Measurements from ENCODE around the gene FIGLA. TPM values are rescaled to one million over a fixed set of nuclear protein-coding genes. Genes with fewer than 3 reads are reported as not detected.

The FIGLA gene
- total and polyA plus RNA-seq, 2 of the 8 experiments (the other 6 are each of a cell fraction or from before 2014, with no cell fraction given) = not detected

GRCh38 chr2:70733646-70734180 is 56.7 kb downstream of the FIGLA start:
- Histone ChIP-seq H3K4me2 (ENCODE audit: insufficient read depth in 1 of 2, low read depth in 2 of 2, low read length in 2 of 2) (peak overlapping the region; percentile 62 to 71), H3K18ac (ENCODE audit: extremely low read depth, low read length) (peak overlapping the region; percentile 53; the same call in 1 of the 2 replicates), H3K79me1 (ENCODE audit: low read depth, low read length) (peaks cover 34% of the 10 kb centered on the region), H3K23ac (ENCODE audit: insufficient read length) (no peak overlapping the region), H2BK15ac (ENCODE audit: low read length) (no peak overlapping the region), H3K9me3 (ENCODE audit: insufficient read depth in 2 of 2, low read depth in 1 of 2, low read length in 1 of 2) (no peaks in the 10 kb centered on the region), H4K5ac (ENCODE audit: insufficient read length, low read depth, low read length) (peak overlapping the region; percentile 37), H3K4me1 (replicated peaks in 1 of 4; ENCODE audit: control insufficient read depth in 3 of 4, insufficient read depth in 4 of 4, low read length in 3 of 4) (peaks cover 31 to 55% (median 46%) of the 10 kb centered on the region in 4 experiments), H2BK5ac (ENCODE audit: low read depth, low read length) (peak overlapping the region; percentile 89; the same call in 1 of the 2 replicates), H3K9ac (replicated peaks in 1 of 4; ENCODE audit: extremely low read depth in 1 of 4, low read depth in 3 of 4, low read length in 3 of 4) (peak overlapping the region in 1 of 4 experiments; percentile 38; a peak in 1 of 7 replicates), H4K8ac (ENCODE audit: extremely low read depth, insufficient read depth, low read length) (no peak overlapping the region), H4K20me1 (replicated peaks in 1 of 2; ENCODE audit: control insufficient read depth in 1 of 2, insufficient read depth in 2 of 2, low read length in 2 of 2) (peaks cover under 1 to 16% of the 10 kb centered on the region in 2 experiments), H3K56ac (replicated peaks; ENCODE audit: insufficient read length, low read depth, low read length) (no peak overlapping the region), H2BK120ac (replicated peaks; ENCODE audit: low read depth, low read length) (peak overlapping the region; percentile 31), H2BK20ac (ENCODE audit: low read length) (peak overlapping the region; percentile 15; the same call in 1 of the 2 replicates), H3K4ac (replicated peaks; ENCODE audit: insufficient read length, low read depth, low read length) (no peak overlapping the region), H3K79me2 (ENCODE audit: control insufficient read depth in 1 of 2, insufficient read depth in 2 of 2, low read length in 2 of 2) (peaks cover 20 to 77% of the 10 kb centered on the region in 2 experiments), H3K27me3 (replicated peaks in 1 of 4; ENCODE audit: control insufficient read depth in 3 of 4, extremely low read depth in 1 of 4, insufficient read depth in 3 of 4, low read length in 3 of 4) (no peaks in the 10 kb centered on the region), H3K14ac (ENCODE audit: insufficient read length) (no peak overlapping the region), H2AFZ (ENCODE audit: low read length) (no peak overlapping the region), H4K91ac (replicated peaks; ENCODE audit: insufficient read length, low read length) (peak overlapping the region; percentile 45), H3K4me3 (ENCODE audit: extremely low read depth in 1 of 4, insufficient read depth in 2 of 4, low read depth in 3 of 4, low read length in 4 of 4) (peak overlapping the region in 3 of 4 experiments; percentile 12 to 36 (median 16); a peak in 4 of 8 replicates), H3K23me2 (ENCODE audit: low read depth, low read length) (no peaks in the 10 kb centered on the region; the same call in 1 of the 2 replicates), H3K27ac (ENCODE audit: low read depth, low read length) (peak overlapping the region; percentile 63), H3K36me3 (ENCODE audit: control insufficient read depth in 2 of 4, insufficient read depth in 4 of 4, low read length in 3 of 4) (no peaks in the 10 kb centered on the region), H2BK12ac (ENCODE audit: low read depth, low read length) (peak overlapping the region; percentile 75; the same call in 1 of the 2 replicates), H2AK5ac (ENCODE audit: low read depth, low read length) (peak overlapping the region; percentile 46; the same call in 1 of the 2 replicates)
- FAIRE-seq (no peak), DNase-seq (ENCODE audit: low read depth in 1 of 2, low spot score in 2 of 2) (no peak)
- ChIA-PET CTCF (ENCODE audit: partially characterized antibody) (interaction anchor here (1.0 to 1.7 kb wide), 5 partner anchors 12 to 127 kb away, joined by 3 to 5 read pairs (median 3); no protein-coding TSS in a partner anchor), POLR2A (ENCODE audit: partially characterized antibody) (interaction anchor here (0.6 to 1.9 kb wide), 5 partner anchors 8 to 26 kb away, joined by 3 to 7 read pairs (median 4); no protein-coding TSS in a partner anchor)
- WGBS, 2 experiments (ENCODE audit: extremely low coverage in 1 of 2, insufficient coverage in 1 of 2, insufficient read length in 1 of 2, insufficient replicate concordance in 2 of 2, low coverage in 1 of 2, low lambda C conversion rate in 2 of 2, missing lambda C conversion rate in 1 of 2) = 31% methylated on average over 7 of the region's 7 CpGs; no CpG with 5 or more reads in 1 of the 2 experiments
- TF ChIP-seq BACH1 (IDR thresholded peaks at IDR 0.05; ENCODE audit: low read length) (no peak), KDM1A (IDR thresholded peaks at IDR 0.05; ENCODE audit: borderline replicate concordance, low read length) (no peak), TCF12 (IDR thresholded peaks at IDR 0.05; ENCODE audit: low read depth, low read length) (no peak), PHF8 (conservative IDR thresholded peaks at IDR 0.05; ENCODE audit: low read depth, low read length) (no peak), KDM4A (IDR thresholded peaks at IDR 0.05; ENCODE audit: low read depth, low read length, severe bottlenecking) (no peak), ASH2L (IDR thresholded peaks at IDR 0.05; ENCODE audit: low read length) (no peak), EZH2 (IDR thresholded peaks at IDR 0.05; ENCODE audit: low read depth, low read length, severe bottlenecking) (no peak), GTF2F1 (IDR thresholded peaks at IDR 0.05; ENCODE audit: borderline replicate concordance, low read depth, low read length) (no peak), TAF7 (optimal IDR thresholded peaks at IDR 0.05; ENCODE audit: borderline replicate concordance, low read depth, low read length) (no peak), RXRA (IDR thresholded peaks at IDR 0.05; ENCODE audit: insufficient read depth, low read depth, low read length) (no peak), NRF1 (IDR thresholded peaks at IDR 0.05; ENCODE audit: low read depth, low read length) (no peak), RFX5 (IDR thresholded peaks at IDR 0.05; ENCODE audit: borderline replicate concordance, low read depth, low read length) (no peak), BCL11A (IDR thresholded peaks at IDR 0.05; ENCODE audit: low read depth in 2 of 2, low read length in 2 of 2) (no peak)
